GM23248 (cell line): ENCODE measurements around the gene COG5.

Source experiments
- EZH2 ChIP-seq: fragments of 200-600 bp; sonication (generic); IDR thresholded peaks from 2 replicates; pipeline ENCODE4 v1.6.1; 2018; ENCODE audit warnings: antibody characterized with exemption, mild to moderate bottlenecking; ENCODE audit not compliant: insufficient read depth, poor library complexity, severe bottlenecking
- EZH2phosphoT487 ChIP-seq: fragments of 200-600 bp; sonication (generic); IDR thresholded peaks from 2 replicates; pipeline ENCODE4 v1.6.1; 2018; ENCODE audit warnings: antibody characterized with exemption, moderate library complexity, mild to moderate bottlenecking, low read depth; ENCODE audit not compliant: insufficient read depth

DNA sequence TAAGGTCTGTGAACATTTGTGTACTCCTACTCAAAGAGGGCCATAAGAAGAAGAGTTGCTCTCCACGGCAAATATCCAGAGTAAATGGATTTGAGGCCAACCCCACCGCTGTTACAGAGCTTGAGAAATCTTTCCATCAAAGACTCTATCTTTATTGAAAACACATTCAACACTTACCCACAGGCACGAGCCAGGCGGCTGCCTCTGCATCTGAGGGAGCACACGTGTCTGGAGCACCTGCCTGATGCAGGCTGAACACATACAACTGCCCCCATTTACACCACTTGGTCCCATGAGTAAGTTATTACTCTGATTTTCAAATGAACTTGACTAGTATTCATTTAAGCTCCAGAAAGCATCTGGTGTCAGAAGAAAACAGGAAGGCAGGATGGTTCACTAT is 356.3 kb downstream of the COG5 start:
- TF ChIP-seq EZH2 (no peak), EZH2phosphoT487 (no peak)
